ENCODE results near the gene CALM3. TPM values are rescaled to one million over a fixed set of nuclear protein-coding genes. Genes with fewer than 3 reads are reported as not detected.

The CALM3 gene
- total and polyA plus RNA-seq, 2 of the 13 experiments (the other 11 are each of a cell fraction or from before 2014, with no cell fraction given): 239 to 258 TPM

- H3K79me2 ChIP-seq (ENCODE audit: insufficient read depth, low read length): no peaks in the 10 kb centered on the region
- H3K27me3 ChIP-seq (ENCODE audit: control insufficient read depth in 1 of 2, insufficient read depth in 2 of 2, low read length in 2 of 2): peaks cover 0 to 13% of the 10 kb centered on the region in 2 experiments; a peak in 3 of 5 replicates
- CTCF ChIA-PET (ENCODE audit: low intra/inter-chr PET ratio, low total read pairs): interaction anchor here (2.6 kb wide), 1 partner anchor 47 kb away, joined by 34 read pairs; the partner anchor contains the start of gene DACT3
- FAIRE-seq: peak; percentile 37
- no peaks in the 10 kb centered on the region for H3K9me3 ChIP-seq (ENCODE audit: low read length)
- H3K4me1 ChIP-seq (ENCODE audit: insufficient read depth, low read length): peaks cover 14% of the 10 kb centered on the region
- H3K4me3 ChIP-seq (replicated peaks in 1 of 3; ENCODE audit: insufficient read depth in 1 of 3, low read depth in 2 of 3, low read length in 3 of 3): peak overlapping the region in 1 of 3 experiments; percentile 13; a peak in 1 of 6 replicates
- WGBS (ENCODE audit: low lambda C conversion rate): 17% methylated on average over 6 of the region's 12 CpGs
- H3K27ac ChIP-seq (ENCODE audit: extremely low read length, insufficient read depth, low read length): no peak overlapping the region
- H3K9ac ChIP-seq (ENCODE audit: insufficient read depth, low read depth, low read length): no peak overlapping the region
- intact Hi-C loops (cut with micrococcal nuclease; ENCODE audit: unreplicated experiment) (loop anchor here (1.0 kb wide), 1 partner anchor 48 kb away; no protein-coding TSS in a partner anchor), in situ Hi-C loops (cut with HindIII; ENCODE audit: extremely low pct_ligation_motif_present, low pct_unique_long_range_greater_than_20kb) (loop anchor here (10.0 kb wide), 1 partner anchor 51 kb away; the partner anchor contains the start of gene DACT3)
- H4K20me1 ChIP-seq (ENCODE audit: insufficient read depth, low read length): no peaks in the 10 kb centered on the region
- DNase-seq (ENCODE audit: low spot score): peak; percentile 61
- POLR2A ChIA-PET: interaction anchor here (1.3 kb wide), 2 partner anchors 11 to 47 kb away, joined by 6 to 8 read pairs; partner anchors contain the start of gene DACT3
- H3K4me2 ChIP-seq (ENCODE audit: low read depth, low read length): peak overlapping the region; percentile 56
- peaks cover 4 to 12% of the 10 kb centered on the region in 2 experiments; a peak in 4 of 5 replicates for H3K36me3 ChIP-seq (replicated peaks in 1 of 2; ENCODE audit: control insufficient read depth in 1 of 2, insufficient read depth in 2 of 2, low read length in 2 of 2)
- no peak overlapping the region for H2AFZ ChIP-seq (ENCODE audit: low read length)
- peak; percentile 82 for ATAC-seq
- no TSS peak for BruUV-seq (replicated peaks)
- TF ChIP-seq REST (IDR thresholded peaks at IDR 0.05; ENCODE audit: borderline replicate concordance in 1 of 2, low read depth in 1 of 2, low read length in 2 of 2): no peak
- TF ChIP-seq MYNN (CRISPR knock-in tag; IDR thresholded peaks at IDR 0.05; ENCODE audit: low read depth): no peak
- TF ChIP-seq HMG20B (CRISPR knock-in tag; conservative IDR thresholded peaks at IDR 0.05): no peak
- TF ChIP-seq, protein P1, sequence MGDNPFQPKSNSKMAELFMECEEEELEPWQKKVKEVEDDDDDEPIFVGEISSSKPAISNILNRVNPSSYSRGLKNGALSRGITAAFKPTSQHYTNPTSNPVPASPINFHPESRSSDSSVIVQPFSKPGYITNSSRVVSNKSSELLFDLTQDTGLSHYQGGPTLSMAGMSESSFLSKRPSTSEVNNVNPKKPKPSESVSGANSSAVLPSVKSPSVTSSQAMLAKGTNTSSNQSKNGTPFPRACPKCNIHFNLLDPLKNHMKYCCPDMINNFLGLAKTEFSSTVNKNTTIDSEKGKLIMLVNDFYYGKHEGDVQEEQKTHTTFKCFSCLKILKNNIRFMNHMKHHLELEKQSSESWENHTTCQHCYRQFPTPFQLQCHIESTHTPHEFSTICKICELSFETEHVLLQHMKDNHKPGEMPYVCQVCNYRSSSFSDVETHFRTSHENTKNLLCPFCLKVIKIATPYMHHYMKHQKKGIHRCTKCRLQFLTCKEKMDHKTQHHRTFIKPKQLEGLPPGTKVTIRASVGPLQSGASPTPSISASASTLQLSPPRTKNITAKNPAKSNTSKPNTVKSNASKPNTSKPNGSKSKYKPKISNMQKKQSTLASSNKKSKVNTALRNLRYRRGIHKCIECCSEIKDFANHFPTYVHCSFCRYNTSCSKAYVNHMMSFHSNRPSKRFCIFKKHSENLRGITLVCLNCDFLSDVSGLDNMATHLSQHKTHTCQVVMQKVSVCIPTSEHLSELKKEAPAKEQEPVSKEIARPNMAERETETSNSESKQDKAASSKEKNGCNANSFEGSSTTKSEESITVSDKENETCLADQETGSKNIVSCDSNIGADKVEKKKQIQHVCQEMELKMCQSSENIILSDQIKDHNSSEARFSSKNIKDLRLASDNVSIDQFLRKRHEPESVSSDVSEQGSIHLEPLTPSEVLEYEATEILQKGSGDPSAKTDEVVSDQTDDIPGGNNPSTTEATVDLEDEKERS (CRISPR knock-in tag; IDR thresholded peaks at IDR 0.05): no peak
- TF ChIP-seq RAD21 (CRISPR knock-in tag; IDR thresholded peaks at IDR 0.05): peak; percentile 72
- no peak for TF ChIP-seq CERS6 (CRISPR knock-in tag; IDR thresholded peaks at IDR 0.05)
- 0 out of 2 replicates have a peak, but pooled peaks have one; percentile 17 for TF ChIP-seq FOXA3 (CRISPR knock-in tag; IDR thresholded peaks at IDR 0.05)
- no peak for TF ChIP-seq PCBP1 (IDR thresholded peaks at IDR 0.05; ENCODE audit: borderline replicate concordance, low read depth, low read length)
- no peak for TF ChIP-seq SRSF9 (IDR thresholded peaks at IDR 0.05; ENCODE audit: borderline replicate concordance, insufficient read depth, low read depth, low read length, poor library complexity, severe bottlenecking)
- no peak for TF ChIP-seq THYN1 (CRISPR knock-in tag; IDR thresholded peaks at IDR 0.05; ENCODE audit: borderline replicate concordance, low read depth)
- peak; percentile 68 for TF ChIP-seq XRCC5 (optimal IDR thresholded peaks at IDR 0.05; ENCODE audit: low read length)
- TF ChIP-seq, protein P2, sequence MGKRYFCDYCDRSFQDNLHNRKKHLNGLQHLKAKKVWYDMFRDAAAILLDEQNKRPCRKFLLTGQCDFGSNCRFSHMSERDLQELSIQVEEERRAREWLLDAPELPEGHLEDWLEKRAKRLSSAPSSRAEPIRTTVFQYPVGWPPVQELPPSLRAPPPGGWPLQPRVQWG (CRISPR knock-in tag; IDR thresholded peaks at IDR 0.05; ENCODE audit: borderline replicate concordance, low read depth): no peak
- no peak for TF ChIP-seq CEBPG (CRISPR knock-in tag; IDR thresholded peaks at IDR 0.05)
- TF ChIP-seq GATAD2A (CRISPR knock-in tag; IDR thresholded peaks at IDR 0.05): 0 out of 2 replicates have a peak, but pooled peaks have one; percentile 17
- peak; percentile 65 for TF ChIP-seq SMC3 (IDR thresholded peaks at IDR 0.05; ENCODE audit: low read length)
- no peak for TF ChIP-seq PHF5A (CRISPR knock-in tag; IDR thresholded peaks at IDR 0.05; ENCODE audit: low read depth, unreplicated experiment)
These were observed 13.1 kb downstream of the CALM3 start for GRCh38 chr19:46614114-46614722.

All from HepG2 (cell line).